ENCODE results near the gene CBX6.

CBX6 gene

DNA sequence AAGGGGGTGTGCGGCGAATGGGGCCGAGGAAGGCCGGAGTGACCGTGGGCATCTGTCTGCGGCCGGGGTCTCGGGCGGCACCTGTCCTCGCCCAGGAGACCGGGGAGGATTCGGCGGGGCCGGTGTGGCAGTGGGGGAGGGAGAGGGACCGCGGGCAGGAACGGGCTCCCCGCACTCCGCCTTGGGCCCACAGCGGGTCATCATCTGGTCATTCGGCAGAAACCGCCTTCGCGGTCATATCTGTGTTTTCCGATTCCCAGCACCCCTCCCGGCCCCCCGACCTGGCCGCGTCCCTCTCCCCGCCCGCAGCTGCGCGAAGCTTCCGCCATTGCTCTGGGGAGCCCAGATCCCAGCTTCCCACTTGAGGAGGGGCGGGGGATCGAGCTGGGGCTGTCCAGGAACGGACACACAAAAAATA lies 824 bp upstream of the CBX6 start:
- DNase-seq: no peak

DNA sequence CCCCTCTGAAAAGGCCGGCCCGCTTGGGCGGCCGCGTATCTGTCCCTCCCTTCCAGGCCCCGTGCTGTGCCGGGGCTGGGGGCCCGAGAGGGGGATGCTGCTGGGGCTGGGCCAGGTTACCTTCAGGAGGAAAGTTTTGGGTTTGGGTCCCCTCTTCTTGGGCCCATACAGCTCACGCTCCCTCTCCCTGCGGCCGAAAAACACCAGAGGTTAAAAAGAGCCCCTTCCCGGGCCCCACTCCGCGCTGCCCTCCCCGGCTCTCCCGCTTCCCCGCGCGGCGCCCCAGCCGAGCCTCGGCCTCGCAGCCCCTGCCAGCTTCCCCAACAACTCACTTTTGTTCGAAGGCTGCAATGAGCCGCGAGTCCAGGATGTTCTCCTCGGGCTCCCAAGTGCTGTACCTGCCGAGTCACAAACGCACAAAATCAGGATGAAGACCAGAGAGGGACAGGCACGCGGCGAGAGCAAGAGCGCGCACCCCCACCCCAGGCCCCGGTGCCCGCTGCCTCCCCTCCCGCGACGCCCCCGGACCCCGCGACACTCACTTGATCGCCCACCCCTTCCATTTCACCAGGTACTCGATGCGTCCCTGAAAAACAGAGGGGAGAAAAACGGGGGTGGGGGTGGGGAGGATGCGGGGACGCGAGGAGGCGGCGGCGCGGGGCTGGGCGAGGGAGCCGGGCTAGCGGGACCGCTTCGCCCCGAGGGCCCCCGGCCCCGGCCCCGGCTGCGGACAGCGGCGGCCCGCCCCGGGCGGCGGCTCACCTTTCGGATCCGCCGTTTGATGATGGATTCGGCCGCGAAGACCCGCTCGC lies 450 bp downstream of the CBX6 start:
- DNase-seq: no peak

DNA sequence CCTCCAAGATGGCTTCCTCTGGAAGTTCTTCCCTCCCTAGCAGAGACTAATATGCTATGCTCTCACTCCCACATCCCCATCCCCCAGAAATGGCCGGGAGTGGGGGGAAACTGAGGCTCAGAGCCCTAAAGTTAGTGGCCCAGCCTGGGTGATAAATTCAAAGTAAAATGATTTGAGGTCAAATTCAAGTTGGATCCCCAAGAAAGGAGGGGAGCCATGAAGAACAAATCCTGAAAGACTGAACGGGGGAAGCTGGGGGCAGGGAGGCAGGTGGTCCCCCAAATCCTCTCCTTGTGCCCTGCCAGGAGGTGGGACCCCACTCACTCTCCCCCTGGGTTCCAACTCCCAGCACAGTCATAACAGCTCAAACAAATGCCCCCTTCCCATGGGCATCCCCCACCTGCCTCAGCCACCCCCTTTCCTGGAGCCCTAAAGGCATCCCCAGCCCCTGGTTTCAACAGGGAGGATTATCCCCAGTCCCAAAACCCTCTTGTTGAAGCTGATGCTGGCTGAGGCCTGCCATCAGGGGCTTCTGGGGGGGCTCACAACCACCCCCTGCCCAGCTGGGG lies 1.1 kb downstream of the CBX6 start:
- no peak for DNase-seq

DNA sequence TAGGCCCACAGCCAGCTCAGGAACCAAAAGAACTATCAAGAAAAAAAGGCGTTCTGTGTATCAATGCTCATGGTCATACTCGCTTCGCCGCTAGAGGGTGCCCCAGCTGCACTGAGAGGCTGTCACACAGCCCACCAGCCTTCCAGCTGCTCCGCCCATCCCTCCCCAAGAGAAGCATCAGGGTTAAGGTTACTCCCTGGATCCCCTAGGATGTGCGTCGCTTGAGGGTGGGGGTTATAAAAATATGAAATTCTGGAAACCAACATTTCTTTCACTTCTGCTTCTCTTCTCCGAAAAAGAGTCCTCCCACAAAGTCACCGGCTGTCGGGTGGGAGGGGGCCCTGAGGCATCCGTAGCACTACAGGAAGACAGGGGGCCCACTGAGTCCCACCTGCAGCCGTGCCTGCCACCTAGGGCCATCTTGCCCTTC lies 1.7 kb downstream of the CBX6 start:
- peak; percentile 16 for DNase-seq

DNA sequence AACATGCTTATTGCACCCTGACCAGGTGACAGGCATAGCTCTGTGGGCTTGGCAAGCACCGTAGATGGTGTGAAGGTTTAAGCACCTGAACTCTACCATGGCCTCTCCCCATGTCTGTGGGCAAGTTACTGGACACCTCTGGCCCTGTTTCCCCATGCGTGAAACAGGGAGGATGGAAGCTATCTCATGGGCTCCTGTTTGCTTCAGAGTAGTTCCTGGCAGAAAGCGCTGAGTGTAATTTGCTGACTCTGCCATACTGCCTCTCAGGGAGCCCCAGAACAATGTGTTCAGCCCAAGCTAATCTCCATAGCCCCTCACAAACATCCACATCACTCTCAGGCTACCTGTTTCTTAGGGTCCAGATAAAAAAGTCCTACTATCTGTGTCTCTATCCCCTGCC lies 2.4 kb downstream of the CBX6 start:
- DNase-seq: no peak

DNA sequence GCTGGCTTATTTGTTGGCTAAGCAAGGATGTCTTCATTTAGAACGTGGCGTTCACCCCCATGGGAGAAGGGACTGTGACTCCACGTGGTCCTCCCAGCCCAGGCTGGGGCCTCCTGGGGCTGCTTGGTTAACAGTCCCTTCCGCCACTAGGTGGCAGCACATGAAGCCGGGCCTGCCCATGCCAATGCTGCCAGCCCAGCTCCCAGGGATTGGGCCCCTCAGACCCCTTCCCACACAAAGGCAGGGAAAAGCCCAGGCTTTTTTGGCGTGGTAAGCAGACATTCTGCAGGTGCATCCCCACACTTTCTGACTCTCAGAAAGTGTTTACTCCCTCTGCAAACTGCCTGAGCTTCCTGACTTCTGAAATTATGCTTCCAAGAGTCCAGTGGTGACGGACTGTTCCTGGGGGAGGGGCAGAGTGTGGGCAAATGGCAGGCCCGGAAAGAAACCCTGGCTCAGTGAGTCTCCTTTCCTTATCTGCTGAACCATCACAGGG lies 3.1 kb downstream of the CBX6 start:
- no peak for DNase-seq

DNA sequence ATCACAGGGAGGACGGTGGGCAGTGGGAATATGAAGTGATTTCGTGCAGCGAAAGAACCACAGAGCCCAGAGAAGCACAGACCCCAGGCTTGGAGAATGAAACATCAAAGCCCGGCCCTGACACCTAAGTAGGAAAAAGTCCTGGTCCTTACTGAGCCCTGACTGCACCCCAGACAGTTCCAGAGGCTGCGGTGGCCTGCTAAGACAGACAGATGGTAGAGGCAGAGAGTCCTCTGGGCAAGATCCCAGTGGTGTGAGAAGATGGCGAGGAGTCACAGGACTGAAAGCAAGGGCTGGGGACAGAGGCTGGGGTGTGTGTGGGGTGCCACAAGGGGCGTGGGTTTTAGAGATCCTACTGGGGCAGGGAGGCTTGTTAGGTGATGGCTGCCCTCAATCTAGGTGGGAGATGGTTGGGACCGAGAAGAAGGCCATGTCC lies 3.7 kb downstream of the CBX6 start:
- DNase-seq: no peak

DNA sequence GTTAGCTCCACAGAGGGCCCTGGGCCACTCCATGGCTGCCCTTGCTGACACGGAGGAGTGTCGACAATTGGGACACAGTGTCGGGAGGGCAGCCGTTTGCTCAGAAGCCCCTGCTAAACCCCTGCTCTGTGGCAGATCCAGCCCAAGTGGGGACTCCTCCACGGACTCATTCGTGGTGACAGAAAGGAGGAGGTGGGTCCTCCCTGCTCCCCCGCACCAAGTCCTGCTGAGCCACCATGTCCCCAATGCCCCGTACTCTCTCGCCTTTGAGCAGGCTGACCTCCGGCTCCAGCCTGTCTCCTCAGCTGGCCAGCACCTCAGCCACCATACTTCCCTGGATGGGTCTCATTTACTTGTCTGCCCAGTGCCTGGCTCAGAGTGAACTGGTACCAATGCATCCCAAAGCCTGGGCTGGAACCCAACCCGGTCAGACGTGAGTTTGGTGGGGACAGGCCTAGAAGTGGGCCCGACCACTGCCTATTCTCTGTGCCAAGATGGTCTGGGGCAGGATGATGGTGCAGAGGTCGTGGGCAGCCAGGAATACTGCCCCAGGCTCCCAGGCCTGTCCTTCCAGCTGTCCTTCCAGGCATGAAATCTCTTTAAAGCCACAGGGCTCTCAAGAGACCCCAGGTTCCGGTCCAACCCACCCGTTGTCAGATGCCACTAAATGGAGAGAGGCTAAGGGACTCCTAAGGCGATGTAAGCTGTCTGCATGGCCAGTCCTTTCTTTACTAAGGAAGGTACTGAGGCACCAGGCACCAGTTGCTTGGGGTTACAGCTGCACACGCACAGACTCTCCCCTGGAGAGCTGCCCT lies 4.3 kb downstream of the CBX6 start:
- DNase-seq: no peak

DNA sequence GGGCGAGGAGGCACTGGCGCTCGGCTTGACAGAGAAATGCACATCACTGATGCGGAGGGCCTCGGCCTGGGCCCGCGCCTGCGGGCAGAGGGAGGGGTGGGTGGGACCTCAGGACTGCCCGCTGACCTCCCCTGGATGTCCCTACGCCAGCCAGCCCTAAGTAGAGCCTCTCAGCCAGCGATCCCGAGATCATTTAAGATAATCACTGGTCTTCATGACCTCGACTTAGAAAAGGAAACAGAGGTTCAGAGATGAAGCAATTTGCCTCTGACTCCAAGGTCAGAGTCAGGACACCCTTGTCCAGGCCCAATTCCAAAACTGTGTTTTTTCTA lies 4.9 kb downstream of the CBX6 start:
- DNase-seq: no peak

DNA sequence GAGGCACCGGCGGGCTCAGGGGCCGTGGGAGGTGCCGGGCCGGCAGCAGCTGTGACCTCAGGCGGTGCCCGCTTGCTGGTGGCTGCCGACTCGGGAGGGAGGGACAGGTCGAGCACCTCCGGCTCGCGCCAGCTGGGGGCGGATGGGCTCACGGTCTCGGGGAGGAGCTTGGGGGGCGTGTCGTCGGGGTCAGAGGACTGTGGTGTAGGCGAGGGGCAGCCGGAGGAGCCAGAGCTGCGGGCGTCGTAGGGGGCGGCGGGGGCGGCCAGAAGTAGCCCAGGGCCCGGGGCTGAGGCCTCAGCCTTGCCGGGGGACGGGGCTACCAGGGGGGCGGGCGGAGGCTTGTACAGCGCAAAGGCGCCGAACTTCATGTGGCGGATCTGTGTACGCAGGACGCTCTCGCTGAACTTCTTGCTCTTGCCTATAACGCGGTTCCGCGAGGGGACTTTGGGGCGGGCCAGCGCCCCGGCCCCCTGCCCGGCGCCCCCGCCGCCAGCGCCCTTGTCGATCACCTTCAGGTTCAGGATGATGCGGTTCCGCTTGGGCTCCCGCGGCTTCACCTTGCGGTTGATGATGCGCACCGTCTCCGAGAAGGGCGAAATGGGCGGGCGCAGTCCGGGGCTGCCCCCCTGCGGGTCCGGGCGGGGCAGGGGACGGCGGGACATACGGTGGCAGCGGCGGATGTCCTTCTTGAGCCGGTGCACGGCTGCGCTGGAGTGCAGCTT lies 5.5 kb downstream of the CBX6 start:
- no peak for DNase-seq

DNA sequence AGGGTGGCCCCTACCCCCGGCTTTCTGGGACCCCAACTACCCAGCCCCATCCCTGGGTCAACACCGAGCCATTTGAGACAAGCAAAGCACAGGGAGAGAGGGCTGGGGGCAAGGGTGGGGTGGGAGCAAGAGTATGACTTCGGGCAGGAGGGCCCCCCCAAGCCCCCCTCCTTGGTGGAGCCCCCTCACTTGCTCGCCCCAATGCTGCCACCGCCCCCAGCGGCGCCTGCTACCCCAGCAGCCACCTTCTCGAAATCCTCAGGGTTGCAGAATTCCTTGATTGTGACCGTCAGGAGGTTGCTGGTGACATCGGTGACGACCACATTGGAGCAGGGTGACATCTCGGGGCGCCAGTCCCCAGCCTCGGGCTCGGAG lies 6.0 kb downstream of the CBX6 start:
- no peak for DNase-seq

DNA sequence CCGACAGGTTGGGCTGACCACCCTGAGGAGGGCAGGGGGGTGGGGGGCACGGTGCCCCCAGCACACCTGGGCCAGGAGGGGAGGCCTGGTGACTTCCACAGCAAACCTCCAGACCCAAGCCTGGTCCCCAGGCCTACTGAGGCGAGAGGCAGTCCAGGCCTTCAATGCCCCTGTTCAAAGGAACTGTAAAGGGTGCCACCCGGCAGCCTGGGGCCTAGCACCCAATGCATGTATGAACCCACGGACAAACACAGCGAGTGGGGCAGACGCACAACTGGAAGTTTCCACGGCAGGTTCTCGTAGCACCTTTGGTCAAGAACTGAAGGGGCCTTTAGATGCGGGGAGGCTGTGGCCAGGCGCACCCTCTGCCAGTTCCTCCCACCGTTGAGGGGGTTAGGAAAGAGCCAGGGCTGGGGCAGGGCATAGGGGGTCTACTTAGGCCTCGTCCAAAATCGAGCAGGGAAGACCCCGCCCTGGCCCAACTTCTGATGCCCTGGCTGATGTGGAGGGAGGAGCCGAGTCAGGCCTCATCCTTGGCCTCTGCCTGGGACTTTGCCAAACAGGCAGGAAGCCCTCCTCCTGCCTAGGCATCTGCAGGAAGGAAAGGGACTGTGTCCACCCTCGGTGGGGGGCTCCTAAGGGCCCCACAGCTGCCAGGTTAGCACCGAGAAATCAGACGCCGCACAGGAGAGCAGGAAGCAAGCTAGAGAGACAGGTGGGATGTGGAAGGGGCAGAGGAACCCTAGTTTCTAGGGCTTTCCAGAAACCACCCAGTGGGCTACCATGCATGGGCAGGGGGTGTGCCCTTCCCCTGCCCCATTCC lies 6.6 kb downstream of the CBX6 start:
- DNase-seq: no peak

DNA sequence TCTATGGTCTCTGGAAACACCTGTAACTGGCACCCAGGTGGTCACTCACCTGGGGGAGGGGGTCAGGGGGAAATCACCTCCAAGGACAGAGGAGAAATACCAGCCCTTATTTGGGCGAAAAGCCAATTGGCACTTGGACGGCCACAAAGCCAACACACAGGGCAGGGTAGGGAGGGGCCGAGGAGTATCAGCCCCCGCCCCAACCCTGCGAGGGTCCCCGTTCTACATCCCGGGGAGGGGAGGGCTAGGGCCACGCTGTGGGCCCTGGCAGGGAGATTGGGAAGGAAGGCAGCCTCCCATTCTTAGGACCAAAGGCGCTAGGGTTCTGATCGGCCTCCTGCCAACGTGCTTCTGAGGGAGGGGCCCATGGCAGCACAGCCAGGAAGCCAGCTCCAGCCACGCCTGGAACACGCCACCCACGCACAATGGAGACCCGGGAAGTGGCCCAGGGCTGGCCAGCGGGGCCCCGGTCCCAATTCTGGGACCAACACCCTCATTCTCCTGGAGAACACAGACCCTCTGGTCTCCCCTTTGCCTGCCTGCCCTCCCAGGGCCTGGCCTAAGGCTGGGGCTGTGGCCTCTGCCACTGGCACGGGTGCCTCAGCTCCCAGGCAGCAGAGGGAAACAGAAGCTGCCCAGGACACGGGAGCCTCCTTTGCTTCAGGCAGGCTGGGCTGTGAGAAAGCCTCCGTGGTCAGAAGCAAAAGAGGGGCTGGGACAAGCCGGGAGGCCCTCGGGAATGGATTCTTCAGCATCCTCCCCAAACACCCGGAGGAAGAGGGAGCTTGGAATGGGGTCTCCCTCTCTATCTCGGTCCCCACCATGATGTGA lies 7.4 kb downstream of the CBX6 start:
- no peak for DNase-seq

DNA sequence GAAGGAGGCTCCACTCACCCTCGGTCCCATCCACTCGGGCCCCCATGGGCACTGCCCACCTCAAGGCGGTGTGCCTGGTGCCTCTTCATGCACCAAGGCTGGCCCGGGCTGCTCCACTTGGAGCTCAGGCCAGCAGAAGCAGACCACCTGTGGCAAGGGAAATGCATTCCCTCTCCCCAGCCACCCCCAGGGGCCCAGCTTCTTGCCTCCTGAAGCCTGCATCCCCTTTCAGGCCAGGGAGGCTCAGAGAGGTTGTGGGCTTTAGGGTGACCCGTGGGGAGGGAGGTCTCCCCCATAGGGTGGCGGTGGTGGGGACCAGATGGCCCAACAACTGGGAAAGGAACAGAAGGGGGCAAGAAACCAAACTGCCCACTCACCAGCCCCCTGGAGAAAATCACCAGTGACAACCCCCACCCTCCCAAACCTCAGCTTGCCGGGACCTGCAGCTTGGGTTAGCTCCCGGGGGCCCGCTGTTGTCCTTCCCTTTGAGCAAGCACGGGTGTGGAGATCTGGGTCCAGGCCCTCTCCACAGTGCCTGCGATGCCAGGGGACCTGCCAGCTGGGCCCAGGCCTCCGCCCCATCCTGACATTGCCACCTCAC lies 8.4 kb downstream of the CBX6 start:
- DNase-seq: no peak

DNA sequence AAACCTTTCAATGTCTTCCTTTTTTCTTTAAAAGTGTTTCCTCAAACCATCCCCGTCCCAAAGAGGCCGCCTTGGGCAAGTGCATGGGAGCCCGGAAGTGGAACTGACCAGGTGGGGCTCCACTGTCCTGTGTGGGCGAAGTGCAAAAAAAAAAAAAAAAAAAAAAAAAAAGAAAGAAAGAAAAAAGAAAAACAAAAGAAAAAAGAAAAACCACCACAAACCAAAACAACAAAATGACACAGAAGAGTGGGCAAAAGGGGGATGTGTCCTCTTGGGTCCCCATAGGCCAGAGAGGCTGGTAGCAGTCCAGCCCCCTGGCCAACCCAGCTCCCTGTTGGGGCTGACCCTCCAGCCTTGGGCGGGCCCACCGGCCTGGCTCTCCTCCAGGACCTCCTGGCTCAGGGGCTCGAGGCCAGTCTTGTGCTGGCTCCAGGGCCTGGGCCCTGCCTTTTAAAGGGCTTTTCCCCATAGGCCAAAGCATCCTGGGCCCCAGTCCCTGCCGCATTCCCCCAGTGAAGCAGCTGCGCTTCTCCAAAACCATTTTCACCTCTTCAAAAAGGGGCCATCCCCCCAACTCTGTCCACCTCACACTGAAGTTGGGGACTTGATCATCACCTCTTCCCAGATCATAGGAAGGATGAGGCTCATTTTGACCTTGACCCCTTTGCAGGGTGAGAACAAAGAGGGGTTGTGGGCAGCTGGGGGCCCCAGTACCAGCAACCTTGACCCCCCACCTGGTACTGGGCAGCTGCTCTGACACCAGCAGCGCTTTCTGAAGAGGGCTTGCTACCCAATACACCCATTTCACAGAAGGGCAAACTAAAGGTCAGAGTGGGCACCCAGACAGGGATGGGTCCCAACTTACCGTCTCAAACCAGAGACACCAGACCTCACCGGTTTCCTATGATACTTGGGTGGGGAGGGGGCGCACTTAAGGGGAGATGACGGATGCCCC lies 9.4 kb downstream of the CBX6 start:
- DNase-seq: no peak

DNA sequence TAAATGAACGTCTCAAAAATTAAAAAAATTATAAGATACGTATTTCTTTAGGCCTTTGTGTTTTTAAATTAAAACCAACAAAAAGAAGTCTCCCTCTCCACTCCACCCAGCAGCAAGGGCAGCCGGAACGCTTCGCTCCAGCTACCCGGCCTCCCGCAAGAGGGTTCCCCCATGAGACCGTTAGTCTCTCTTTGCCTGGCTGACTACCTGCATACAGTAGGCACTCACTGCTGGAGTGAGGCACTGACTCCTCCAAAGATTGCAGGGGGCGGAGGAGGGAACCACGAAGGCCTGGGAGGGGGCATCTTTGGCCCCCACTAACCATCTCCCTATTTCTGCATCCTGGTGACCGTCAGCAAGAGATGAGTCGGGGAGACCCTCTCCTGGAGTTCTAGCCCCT lies 10.1 kb downstream of the CBX6 start:
- no peak for DNase-seq

DNA sequence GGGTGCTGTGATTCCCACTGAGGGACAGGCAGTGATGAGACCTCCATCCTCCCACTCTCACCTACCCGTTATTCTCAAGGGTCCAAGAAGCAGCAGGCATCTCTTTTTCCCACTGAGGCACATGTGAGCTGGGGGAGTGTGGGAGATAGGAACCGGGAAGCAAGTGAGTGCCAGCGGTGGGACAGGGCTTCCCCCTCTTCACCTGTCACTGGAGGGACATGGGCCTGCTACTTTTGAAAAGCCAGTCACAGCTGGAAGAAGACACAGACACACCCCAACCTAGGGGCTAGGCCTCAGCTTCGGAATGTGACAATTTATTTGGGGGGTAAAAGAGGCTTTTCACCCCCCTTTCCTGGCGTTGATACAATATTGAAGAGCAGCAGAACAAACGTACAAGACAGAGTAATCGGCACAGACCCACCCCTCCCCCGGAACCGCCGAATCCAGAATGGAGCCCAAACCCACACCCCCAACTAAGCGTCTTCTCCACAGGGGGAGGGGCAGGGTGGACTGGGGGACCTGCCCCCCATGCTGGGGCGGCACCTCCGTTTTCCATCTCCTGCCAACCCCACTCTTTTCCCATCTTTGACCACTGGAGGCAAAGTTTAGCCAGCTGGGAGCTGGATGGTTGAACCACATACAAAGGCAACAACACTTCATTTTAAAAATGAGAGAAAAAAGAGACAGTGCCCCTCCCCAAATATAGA lies 10.7 kb downstream of the CBX6 start:
- DNase-seq: no peak

DNA sequence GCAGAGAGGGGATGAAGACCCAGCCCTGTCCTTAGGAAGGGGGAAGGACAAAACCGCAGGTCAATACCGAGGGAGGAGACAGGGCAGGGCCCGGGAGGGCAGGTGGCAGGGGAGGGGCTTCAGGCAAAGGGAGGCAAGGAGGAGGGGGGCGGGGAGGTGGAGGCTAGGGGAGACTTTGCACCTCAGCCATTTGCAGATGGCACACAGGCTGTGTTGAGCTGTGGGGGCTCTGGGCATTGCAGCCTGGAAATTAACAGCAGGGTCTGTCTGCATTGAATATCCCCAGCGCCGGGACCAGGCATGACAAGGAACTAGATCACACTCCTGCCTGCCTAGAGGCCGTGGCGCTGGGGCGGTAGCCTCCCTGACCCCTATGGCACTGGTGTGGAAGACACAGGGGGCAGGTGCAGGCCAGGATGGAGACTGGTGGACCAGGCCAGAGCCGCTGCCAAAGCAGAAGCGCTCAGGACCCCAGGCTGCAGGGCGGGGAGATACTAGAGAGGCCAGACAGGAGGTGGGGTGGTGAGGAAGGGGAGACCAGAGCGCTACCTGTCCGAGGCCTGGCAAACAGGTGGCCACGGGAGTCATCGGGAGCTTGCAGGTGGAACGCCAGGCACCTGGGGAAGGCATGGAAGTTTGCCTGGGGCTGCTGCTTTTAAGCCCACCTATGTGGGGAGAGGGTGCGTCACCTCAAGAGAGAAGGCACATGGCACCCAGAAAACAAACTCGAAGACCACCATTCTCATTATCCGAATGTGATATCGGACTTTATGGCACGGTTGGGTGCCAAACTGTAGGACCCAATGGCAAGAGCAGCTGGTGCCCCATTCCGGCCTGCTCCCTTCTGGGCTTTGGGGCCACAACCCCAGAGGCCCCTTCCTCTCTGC lies 11.5 kb downstream of the CBX6 start:
- no peak for DNase-seq
